Non-pigmented ciliary epithelial cell (primary cell): Measurements from ENCODE around the gene H19.

ENCODE experiments used
- DNase-seq: peaks from one replicate; pipeline ENCODE4 v3.0.0-alpha.2; 2010; ENCODE audit warnings: low read depth

H19 gene

GRCh38 chr11:1997755-1998154, at the start of gene H19:
Gene H19, minus strand, starts transcription at chr11:1997842.
- DNase-seq, result no peak

DNA sequence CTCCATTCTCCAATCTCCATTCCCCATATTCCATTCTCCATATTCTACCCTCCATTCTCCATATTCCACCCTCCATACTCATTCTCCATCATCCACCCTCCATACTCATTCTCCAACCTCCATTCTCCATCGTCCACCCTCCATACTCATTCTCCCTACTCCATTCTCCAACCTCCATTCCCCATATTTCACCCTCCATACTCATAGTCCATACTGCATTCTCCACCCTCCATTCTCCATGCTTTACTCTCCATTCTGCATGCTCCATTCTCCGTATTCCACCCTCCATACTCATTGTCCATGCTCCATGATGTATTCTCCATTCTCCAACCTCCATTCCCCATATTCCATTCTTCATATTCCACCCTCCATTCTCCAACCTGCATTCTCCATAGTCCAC, 44.3 kb upstream of the H19 start:
- DNase-seq, result no peak

DNA sequence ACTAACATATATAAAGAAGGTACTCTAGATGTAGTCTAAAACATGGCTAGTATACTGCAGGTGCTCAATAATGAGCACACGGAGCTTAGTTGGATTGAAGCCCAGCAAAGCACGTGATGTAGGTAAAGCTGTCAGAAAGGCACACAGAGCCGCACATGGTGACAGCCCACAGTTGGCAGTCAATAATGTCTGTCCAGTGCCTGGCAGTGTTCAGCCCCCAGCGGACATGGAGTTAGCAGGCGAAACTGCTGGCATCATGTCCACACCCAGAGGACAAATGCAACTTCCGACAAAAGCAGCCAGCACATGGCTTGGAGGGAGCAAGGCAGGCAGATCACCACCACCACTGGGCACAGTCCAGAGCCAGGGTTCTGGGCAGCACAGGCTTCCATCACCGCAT, 43.5 kb upstream of the H19 start:
- DNase-seq, result no peak

GRCh38 chr11:2039198-2039759, 41.6 kb upstream of the H19 start:
- no peak for DNase-seq

- DNase-seq, result no peak
Measured at GRCh38 chr11:2036863-2037486, 39.3 kb upstream of the H19 start.

GRCh38 chr11:2035382-2035781, 37.7 kb upstream of the H19 start:
- no peak for DNase-seq

GRCh38 chr11:2031058-2031457, 33.4 kb upstream of the H19 start:
- no peak for DNase-seq

- no peak for DNase-seq
Measured at GRCh38 chr11:2027708-2028107, 30.1 kb upstream of the H19 start.

DNA sequence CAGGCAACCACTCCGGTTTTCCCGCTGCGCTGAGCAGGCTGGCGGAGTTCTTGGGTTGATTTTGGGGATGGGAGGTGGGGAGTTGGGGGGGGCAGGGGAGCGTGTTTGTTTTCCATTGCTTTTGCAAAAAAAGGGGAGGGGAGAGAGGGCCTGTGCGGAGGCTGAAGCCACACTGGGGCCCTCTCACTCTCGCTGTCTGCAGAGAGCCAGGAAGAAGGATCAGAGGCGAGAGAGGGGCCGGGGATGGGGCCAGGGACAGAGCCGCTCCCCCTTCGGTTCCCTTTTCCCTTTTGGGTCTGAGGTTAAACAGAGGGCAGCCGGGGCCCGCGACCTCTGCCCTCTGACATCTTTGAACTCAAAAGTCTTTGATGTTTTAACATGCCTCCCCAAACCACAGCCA, 17.4 kb upstream of the H19 start:
- DNase-seq, result no peak

GRCh38 chr11:2012440-2012839, 14.8 kb upstream of the H19 start:
- no peak for DNase-seq

- no peak for DNase-seq
Measured at GRCh38 chr11:2004466-2004865, 6.8 kb upstream of the H19 start.

DNA sequence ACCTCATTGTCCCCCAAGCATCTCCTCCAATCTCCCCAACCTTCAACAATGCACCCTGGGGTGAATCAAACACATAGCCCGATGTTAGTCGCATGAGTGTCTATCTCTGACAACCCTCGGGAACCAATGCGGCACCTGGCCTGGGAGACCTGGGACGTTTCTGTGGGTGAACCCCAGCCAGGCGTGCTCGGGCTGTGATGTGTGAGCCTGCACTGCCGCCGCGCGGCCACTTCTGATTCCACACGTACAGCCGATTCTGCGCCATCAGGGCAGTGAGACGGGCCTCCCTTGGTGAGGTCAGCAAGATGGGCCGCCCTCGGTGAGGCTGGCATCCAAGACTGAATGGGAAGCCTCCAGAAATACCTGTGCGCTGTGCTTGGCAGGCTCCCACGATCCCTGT, 5.2 kb upstream of the H19 start:
- DNase-seq, result no peak

DNA sequence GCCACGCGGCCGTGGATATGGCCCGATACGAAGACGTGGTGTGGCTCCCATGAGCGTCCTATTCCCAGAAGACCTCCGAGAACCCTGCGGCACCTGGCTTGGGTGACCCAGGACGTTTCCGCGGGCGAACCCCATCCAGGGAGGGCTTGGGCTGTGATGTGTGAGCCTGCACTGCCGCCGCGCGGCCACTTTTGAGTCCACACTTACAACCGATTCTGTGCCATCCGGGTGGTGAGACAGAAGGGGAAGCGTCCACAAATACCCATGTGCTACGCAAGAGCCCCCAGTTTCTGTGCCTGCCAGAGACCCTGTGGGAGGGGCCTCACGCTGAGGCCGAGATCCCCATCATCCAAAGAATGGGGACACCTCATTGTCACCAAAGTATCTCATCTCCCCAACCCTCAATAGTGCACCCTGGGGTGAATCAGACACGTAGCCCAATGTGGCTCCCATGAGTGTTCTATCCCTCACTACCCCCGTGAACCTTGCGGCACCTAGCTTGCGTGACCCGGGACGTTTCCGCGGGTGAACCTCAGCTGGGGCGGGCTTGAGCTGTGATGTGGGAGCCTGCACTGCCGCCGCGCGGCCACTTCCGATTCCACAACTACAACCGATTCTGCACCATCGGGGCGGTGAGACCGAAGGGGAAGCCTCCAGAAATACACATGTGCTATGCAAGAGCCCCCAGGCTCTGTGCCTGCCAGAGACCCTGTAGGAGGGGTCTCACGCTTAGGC, 4.6 kb upstream of the H19 start:
- no peak for DNase-seq

DNA sequence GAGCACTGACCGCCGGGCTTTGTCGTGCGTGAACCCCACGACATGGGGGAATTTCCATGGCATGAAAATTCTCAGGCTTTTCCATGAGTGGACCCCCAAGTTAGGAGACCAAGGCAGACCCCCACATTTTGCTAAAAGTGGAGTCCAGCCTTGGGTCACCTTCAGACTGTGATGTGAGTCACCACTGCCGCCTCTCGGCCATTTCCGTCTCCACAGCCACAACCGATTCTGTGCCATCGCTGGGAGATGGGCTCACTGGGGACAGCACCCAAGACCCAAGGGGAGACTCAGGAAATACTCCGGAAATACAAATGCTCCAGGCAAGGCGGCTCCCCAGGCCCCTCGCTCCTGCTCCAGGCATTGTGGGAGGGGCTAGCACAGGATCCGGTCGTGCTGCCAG, 1.2 kb upstream of the H19 start:
- DNase-seq, result no peak

DNA sequence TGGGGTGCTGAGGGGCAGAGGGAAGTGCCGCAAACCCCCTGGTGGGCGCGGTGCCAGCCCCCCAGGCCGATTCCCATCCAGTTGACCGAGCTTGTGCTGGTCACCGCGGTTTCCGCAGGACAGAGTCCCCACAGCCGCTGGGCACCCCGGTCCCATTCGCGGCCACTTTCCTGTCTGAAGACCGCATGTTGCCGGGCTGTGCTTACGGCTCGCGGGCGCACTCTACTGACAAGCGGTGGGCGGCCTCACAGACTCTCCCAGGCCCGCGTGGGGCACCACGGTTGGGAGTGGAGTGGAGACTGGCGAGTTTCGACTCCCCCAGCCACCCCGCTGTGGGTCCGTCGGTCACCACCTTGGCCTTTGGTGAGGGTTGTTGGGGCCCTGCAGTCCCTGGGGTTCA, 648 bp upstream of the H19 start:
- DNase-seq, result no peak

DNA sequence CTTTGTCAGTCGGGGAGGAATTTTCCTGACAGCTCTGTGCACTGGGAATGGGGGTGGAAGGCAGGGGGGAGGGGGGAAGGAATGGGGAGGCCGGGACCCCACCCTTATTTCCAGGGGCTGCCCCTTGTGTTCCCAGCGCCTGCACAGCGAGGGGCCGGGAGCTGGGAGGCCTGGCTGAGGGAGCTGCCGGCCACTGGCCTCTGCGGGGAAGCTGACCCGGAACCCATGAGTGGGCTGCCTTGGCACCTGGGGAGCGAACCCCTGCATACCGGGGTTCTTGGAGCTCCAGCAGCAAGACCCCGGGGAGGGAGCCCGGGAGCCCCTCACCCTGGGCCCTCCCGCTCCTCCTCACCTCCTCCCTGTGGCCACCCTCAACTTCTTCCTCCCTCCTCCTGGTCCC, 3.5 kb downstream of the H19 start:
- no peak for DNase-seq

DNA sequence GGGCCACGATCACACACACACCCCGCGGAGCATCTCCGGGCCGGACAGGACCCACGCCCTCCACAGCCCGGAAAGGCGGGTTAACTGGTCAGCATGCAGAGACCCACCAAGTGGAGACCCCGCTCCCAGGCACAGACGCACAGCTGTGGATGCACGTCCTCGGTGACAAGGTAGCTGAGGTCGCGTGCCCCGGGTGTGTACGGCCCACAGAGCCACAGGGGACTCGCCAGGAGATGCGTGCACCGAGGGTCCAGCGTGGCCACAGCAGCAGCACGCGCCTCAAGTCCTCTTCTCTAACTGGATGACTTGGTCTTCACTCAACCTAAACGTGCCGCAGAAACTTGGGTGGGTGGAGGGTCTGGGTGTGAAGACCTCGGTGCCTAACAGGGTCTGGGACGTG, 5.5 kb downstream of the H19 start:
- DNase-seq, result no peak

GRCh38 chr11:1990872-1991578, 6.6 kb downstream of the H19 start:
- no peak for DNase-seq

DNA sequence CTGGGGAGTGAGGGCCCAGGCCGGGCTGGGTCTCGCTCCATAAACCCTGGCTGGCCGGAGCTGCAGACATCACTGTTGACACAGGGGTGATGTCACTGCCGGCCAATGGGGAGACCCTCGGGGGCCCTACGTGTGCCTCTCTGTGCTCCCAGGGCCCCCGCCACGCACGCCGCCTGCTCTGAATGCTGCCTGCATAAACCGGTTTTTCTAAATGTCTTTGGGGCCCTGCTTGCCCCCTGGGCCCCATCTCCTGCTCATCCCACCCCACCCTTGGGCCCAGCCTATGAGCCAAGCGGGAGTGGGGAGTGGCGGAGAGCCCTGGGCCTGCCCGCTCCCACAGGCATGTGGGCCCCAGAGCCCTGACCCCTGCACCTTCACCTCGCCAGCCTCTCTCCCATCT, 7.7 kb downstream of the H19 start:
- no peak for DNase-seq

- DNase-seq, result no peak
Measured at GRCh38 chr11:1988667-1989317, 8.8 kb downstream of the H19 start.

- DNase-seq, result no peak
Measured at GRCh38 chr11:1988174-1988573, 9.5 kb downstream of the H19 start.

DNA sequence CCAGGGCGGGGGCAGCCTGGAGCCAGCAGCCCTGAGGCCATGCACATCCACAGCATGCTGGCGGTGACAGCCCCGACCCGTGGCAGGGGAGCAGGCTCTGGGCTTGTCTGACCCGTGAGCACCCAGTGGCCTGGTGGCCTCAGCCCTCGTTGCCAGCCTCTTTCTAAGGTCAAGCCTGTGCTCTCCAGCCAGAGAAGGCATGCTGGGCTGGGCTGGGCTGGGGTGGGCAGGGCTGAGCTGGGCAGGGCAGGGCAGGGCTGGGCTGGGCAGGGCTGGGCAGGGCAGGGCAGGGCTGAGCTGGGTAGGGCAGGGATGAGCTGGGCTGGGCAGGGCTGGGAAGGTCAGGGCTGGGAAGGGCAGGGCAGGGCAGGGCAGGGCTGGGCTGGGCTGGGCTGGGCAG, 10.6 kb downstream of the H19 start:
- DNase-seq, result no peak

GRCh38 chr11:1983601-1983961, 14.1 kb downstream of the H19 start:
- DNase-seq, result no peak
